ENCODE measurements around the gene GLE1. TPM values are rescaled to one million over a fixed set of nuclear protein-coding genes. Genes with fewer than 3 reads are reported as not detected.
"Not testable (repeated sequence)": the region's sequence is repeated elsewhere in the genome, so short reads cannot be mapped to it uniquely, and the experiment has no call there.

Gene GLE1
- total RNA-seq, 1 donor from 2014 or later: 18.8 TPM

GRCh38 chr9:128495296-128495695 lies 9.2 kb upstream of the GLE1 start:
- Histone ChIP-seq H3K27me3 (ENCODE audit: low read depth) (no peaks in the 10 kb centered on the region), H3K4me1 (peaks cover 14% of the 10 kb centered on the region), H3K9me3 (replicated peaks) (no peaks in the 10 kb centered on the region), H3K4me3 (no peak overlapping the region), H3K36me3 (peaks cover 88% of the 10 kb centered on the region), H3K27ac (replicated peaks) (no peak overlapping the region)
- TF ChIP-seq CTCF (IDR thresholded peaks at IDR 0.05; ENCODE audit: borderline replicate concordance): no peak
- no peak for DNase-seq
- intact Hi-C loops (cut with micrococcal nuclease): no loop called here

DNA sequence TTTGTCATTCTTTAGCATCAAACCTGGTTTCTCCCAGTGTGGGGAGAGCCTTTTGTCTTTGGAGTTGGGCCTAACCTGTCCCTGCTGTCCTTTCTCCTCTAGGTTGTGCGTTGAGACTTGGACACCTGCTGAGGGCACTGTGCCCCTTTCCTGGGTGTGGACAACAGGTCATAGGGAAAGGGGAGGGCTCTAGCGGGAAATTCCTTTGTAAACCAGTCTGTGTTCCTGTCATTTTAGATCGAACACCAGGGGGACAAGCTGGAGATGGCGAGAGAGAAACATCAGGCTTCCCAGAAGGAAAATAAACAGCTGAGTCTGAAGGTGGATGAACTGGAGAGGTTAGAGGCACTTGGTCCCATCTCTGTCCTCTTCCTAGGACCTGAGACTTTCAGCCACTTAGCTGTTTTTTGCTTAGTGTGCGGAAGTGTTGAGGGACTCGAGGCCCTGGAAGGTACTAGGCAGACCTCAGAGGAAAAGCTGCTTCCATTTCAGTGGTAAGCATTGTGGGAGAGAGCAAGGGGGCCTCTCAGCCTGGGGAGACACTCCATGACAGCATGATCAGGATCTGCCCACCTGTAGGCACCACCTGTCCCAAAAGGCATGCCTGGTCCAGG lies 8.6 kb upstream of the GLE1 start:
- H3K36me3 ChIP-seq: peaks cover 82% of the 10 kb centered on the region

DNA sequence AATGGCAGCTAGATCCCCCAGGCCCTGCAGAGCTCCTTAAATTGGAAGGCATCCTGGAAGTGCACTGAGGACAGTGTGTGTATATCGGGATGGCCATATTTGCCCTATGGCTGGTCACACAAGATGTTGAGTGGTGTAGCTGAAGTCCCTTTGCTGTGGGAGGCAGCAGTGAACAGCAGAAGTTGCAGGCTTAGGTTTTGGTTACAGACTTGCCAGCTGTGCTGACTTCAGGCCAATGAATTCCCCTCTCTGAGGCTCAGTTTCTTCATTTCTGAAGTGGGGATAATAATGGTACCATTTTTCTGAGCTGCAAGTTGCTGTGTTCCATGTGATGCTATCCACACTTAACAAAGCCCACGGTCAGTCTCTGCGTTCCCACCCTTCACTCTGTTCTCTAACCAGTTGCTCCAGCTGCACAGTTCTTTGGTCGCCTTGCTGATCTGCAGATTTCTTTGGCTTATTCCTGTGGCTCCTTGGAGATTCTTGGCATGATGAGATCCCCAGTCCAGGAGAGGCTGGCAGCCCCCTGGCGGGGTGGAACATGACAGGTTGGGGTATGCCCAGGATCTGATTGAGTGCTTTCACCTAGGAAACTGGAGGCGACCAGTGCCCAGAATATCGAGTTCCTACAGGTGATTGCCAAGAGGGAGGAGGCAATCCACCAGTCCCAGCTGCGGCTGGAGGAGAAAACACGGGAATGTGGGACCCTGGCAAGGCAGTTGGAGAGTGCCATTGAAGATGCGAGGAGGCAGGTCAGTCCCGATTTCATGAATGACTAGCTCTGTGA lies 6.5 kb upstream of the GLE1 start:
- no peaks in the 10 kb centered on the region for H3K9me3 ChIP-seq (replicated peaks)
- intact Hi-C loops (cut with micrococcal nuclease): no loop called here
- no peak overlapping the region for H3K4me3 ChIP-seq
- no peak for DNase-seq
- peaks cover 65% of the 10 kb centered on the region for H3K36me3 ChIP-seq
- peaks cover 14% of the 10 kb centered on the region for H3K4me1 ChIP-seq
- no peak overlapping the region for H3K27ac ChIP-seq (replicated peaks)
- no peak for TF ChIP-seq CTCF (IDR thresholded peaks at IDR 0.05; ENCODE audit: borderline replicate concordance)
- H3K27me3 ChIP-seq (ENCODE audit: low read depth): no peaks in the 10 kb centered on the region

More for the DNA sequence above, 8.6 kb upstream of the GLE1 start:
- H3K27me3 ChIP-seq (ENCODE audit: low read depth): no peaks in the 10 kb centered on the region
- intact Hi-C loops (cut with micrococcal nuclease): no loop called here
- no peak overlapping the region for H3K27ac ChIP-seq (replicated peaks)
- TF ChIP-seq CTCF (IDR thresholded peaks at IDR 0.05; ENCODE audit: borderline replicate concordance): no peak
- no peak overlapping the region for H3K4me3 ChIP-seq
- no peak for DNase-seq
- no peaks in the 10 kb centered on the region for H3K9me3 ChIP-seq (replicated peaks)
- H3K4me1 ChIP-seq: peaks cover 14% of the 10 kb centered on the region

GRCh38 chr9:128498911-128499310 lies 5.6 kb upstream of the GLE1 start:
- intact Hi-C loops (cut with micrococcal nuclease): no loop called here
- no peaks in the 10 kb centered on the region for H3K9me3 ChIP-seq (replicated peaks)
- no peak overlapping the region for H3K27ac ChIP-seq (replicated peaks)
- no peak overlapping the region for H3K4me3 ChIP-seq
- TF ChIP-seq CTCF (IDR thresholded peaks at IDR 0.05; ENCODE audit: borderline replicate concordance): no peak
- no peaks in the 10 kb centered on the region for H3K27me3 ChIP-seq (ENCODE audit: low read depth)
- H3K4me1 ChIP-seq: peaks cover 17% of the 10 kb centered on the region
- DNase-seq: no peak
- H3K36me3 ChIP-seq: peaks cover 57% of the 10 kb centered on the region

DNA sequence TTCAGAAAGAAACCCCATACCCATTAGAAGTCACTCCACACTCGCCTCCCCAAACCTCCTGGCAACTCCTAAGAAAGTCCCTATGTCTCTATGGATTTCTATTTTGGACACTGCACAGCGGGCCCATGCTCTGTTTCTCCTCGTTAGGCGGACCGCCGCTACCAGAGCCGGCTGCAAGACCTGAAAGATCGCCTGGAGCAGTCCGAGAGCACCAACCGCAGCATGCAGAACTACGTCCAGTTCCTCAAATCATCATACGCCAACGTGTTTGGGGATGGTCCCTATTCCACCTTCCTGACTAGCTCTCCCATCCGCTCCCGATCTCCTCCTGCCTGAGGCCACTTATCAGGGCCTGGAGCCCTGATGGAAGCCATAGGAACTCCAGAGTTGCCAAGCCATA lies 4.6 kb upstream of the GLE1 start:
- H3K36me3 ChIP-seq: peaks cover 51% of the 10 kb centered on the region
- intact Hi-C loops (cut with micrococcal nuclease): no loop called here

GRCh38 chr9:128503415-128503825 lies 1.1 kb upstream of the GLE1 start:
- H3K27me3 ChIP-seq (ENCODE audit: low read depth); DNase-seq; H3K9me3 ChIP-seq (replicated peaks); intact Hi-C loops (cut with micrococcal nuclease); H3K27ac ChIP-seq (replicated peaks): not testable (repeated sequence)
- peak overlapping the region; percentile 77 for H3K4me3 ChIP-seq
- peaks cover 19% of the 10 kb centered on the region for H3K36me3 ChIP-seq
- peaks cover 30% of the 10 kb centered on the region for H3K4me1 ChIP-seq

More for the DNA sequence above, 4.6 kb upstream of the GLE1 start:
- no peak for TF ChIP-seq CTCF (IDR thresholded peaks at IDR 0.05; ENCODE audit: borderline replicate concordance)
- Histone ChIP-seq H3K27me3 (ENCODE audit: low read depth) (no peaks in the 10 kb centered on the region), H3K9me3 (replicated peaks) (no peaks in the 10 kb centered on the region), H3K4me1 (peaks cover 15% of the 10 kb centered on the region), H3K27ac (replicated peaks) (no peak overlapping the region), H3K4me3 (no peak overlapping the region)
- DNase-seq: no peak

Data from left ventricle myocardium inferior (tissue), 1 donor.